HCT116 (cell line): Measurements from ENCODE around the gene KCMF1. TPM values are rescaled to one million over a fixed set of nuclear protein-coding genes. Genes with fewer than 3 reads are reported as not detected.

Source experiments
- ATAC-seq: fragments of 200-7000 bp; cut with Tn5 transposase; 2 replicates; pipeline ENCODE4 v1.9.1; 2020; ENCODE audit warnings: mild to moderate bottlenecking, moderate library complexity
- BruUV-seq: library from RNA; stranded (reverse); fragments of 400-500 nt; replicated peaks from 2 replicates; lab custom pipeline; 2021; lab: Mats Ljungman, UMichigan
- CTCF ChIA-PET: fragments of 300-600 bp; sonication (Branson Sonifier 250); formaldehyde crosslinking; loops from one replicate; lab custom pipeline; 2021; ENCODE audit warnings: antibody characterized with exemption; lab: Charles Lee
- POLR2A ChIA-PET: fragments of 300-600, 350-600 bp; sonication (Branson Sonifier 250); formaldehyde crosslinking; loops from one replicate; lab custom pipeline; 2021; ENCODE audit warnings: antibody characterized with exemption; lab: Charles Lee
- RAD21 ChIA-PET, 2 experiments: fragments of 300-600 bp; sonication (Branson Sonifier 250); formaldehyde crosslinking; loops; one replicate each; lab custom pipeline; 2023; ENCODE audit warnings: low total read pairs in 2 of 2; ENCODE audit not compliant: uncharacterized antibody in 2 of 2, unreplicated experiment in 2 of 2, low non-redundant PET in 1 of 2; lab: Charles Lee
- DNase-seq: peaks from one replicate; pipeline ENCODE4 v3.0.0-alpha.2; 2010; ENCODE audit warnings: low read depth, low spot score
- H2AFZ ChIP-seq: fragments of 200-600 bp; shearing (Covaris generic), sonication (generic); 2 replicates; pipeline ENCODE4 v1.6.1; 2017; ENCODE audit warnings: low read depth, mixed run types, mixed read lengths, antibody characterized with exemption, low read length; ENCODE audit not compliant: poor library complexity, severe bottlenecking
- H3K27ac ChIP-seq: 2 replicates; pipeline ENCODE4 v1.5.1; 2012; ENCODE audit warnings: low read depth, low read length
- H3K27me3 ChIP-seq: fragments of 200-600 bp; sonication (generic); 2 replicates; pipeline ENCODE4 v1.6.1; 2016; ENCODE audit warnings: mixed run types, low read length, mixed read lengths; ENCODE audit not compliant: insufficient read depth
- H3K36me3 ChIP-seq, 2 experiments: fragments of 200-500 bp in 1 of 2; fragments of 200-600 bp in 1 of 2; sonication (Bioruptor generic) in 1 of 2; sonication (generic) in 1 of 2; 2 replicates each; pipeline versions ENCODE4 v1.5.1 to v1.6.1; 2014 to 2016; ENCODE audit warnings: low read length in 2 of 2, inconsistent platforms in 1 of 2, mixed read lengths in 1 of 2, mixed run types in 1 of 2; ENCODE audit not compliant: insufficient read depth in 2 of 2, control insufficient read depth in 1 of 2
- H3K4me1 ChIP-seq, 2 experiments: fragments of 200-600 bp in 1 of 2; sonication (generic) in 1 of 2; 2 replicates each; pipeline versions ENCODE4 v1.5.1 to v1.6.1; 2012 to 2017; ENCODE audit warnings: low read length in 2 of 2, inconsistent platforms in 1 of 2, mild to moderate bottlenecking in 1 of 2, mixed read lengths in 1 of 2, mixed run types in 1 of 2, moderate library complexity in 1 of 2; ENCODE audit not compliant: insufficient read depth in 2 of 2, control insufficient read depth in 1 of 2
- H3K4me2 ChIP-seq: fragments of 200-600 bp; sonication (generic); 2 replicates; pipeline ENCODE4 v1.6.1; 2017; ENCODE audit warnings: mixed run types, low read length, mixed read lengths
- H3K4me3 ChIP-seq, 2 experiments: fragments of 200-600 bp in 1 of 2; sonication (generic) in 1 of 2; replicated peaks in 1 of 2; 2 replicates each; pipeline ENCODE4 v1.5.1; 2011 to 2016; ENCODE audit warnings: low read length in 2 of 2, control low read depth in 1 of 2, low read depth in 1 of 2, mild to moderate bottlenecking in 1 of 2, mixed read lengths in 1 of 2, mixed run types in 1 of 2
- H3K79me2 ChIP-seq: fragments of 200-600 bp; sonication (generic); 2 replicates; pipeline ENCODE4 v1.6.1; 2017; ENCODE audit warnings: mild to moderate bottlenecking, mixed run types, low read length, moderate library complexity, mixed read lengths; ENCODE audit not compliant: insufficient read depth
- H3K9ac ChIP-seq: fragments of 200-600 bp; sonication (generic); 2 replicates; pipeline ENCODE4 v1.6.1; 2016; ENCODE audit warnings: low read length, mixed read lengths
- H3K9me2 ChIP-seq: fragments of 200-600 bp; sonication (generic), shearing (Covaris generic); 2 replicates; pipeline ENCODE4 v1.6.1; 2017; ENCODE audit warnings: mixed run types, mild to moderate bottlenecking, moderate library complexity; ENCODE audit not compliant: insufficient read depth
- H3K9me3 ChIP-seq, 2 experiments: fragments of 200-500 bp in 1 of 2; fragments of 200-600 bp in 1 of 2; sonication (Bioruptor generic) in 1 of 2; sonication (generic) in 1 of 2; 2 replicates each; pipeline ENCODE4 v1.6.1; 2014 to 2017; ENCODE audit warnings: low read length in 2 of 2, mixed read lengths in 2 of 2, inconsistent platforms in 1 of 2, low read depth in 1 of 2, mild to moderate bottlenecking in 1 of 2, mixed run types in 1 of 2, moderate library complexity in 1 of 2; ENCODE audit not compliant: control insufficient read depth in 1 of 2, insufficient read depth in 1 of 2
- H4K20me1 ChIP-seq: fragments of 200-600 bp; sonication (generic), shearing (Covaris generic); 2 replicates; pipeline ENCODE4 v1.6.1; 2017; ENCODE audit warnings: mixed run types, mild to moderate bottlenecking, moderate library complexity; ENCODE audit not compliant: insufficient read depth
- ATF3 ChIP-seq: IDR thresholded peaks from 2 replicates; pipeline ENCODE4 v1.6.1; 2012
- CBX3 ChIP-seq: IDR thresholded peaks from 2 replicates; pipeline ENCODE4 v1.6.1; 2012; ENCODE audit warnings: low read depth
- EGR1 ChIP-seq: IDR thresholded peaks from 2 replicates; pipeline ENCODE4 v1.6.1; 2012; ENCODE audit warnings: low read depth
- ELF1 ChIP-seq: IDR thresholded peaks from 2 replicates; pipeline ENCODE4 v1.6.1; 2012; ENCODE audit warnings: low read depth, borderline replicate concordance
- EZH2 ChIP-seq: fragments of 200-600 bp; sonication (generic); IDR thresholded peaks from 2 replicates; pipeline ENCODE4 v1.6.1; 2017; ENCODE audit warnings: antibody characterized with exemption, mixed run types
- FOSL1 ChIP-seq: IDR thresholded peaks from 2 replicates; pipeline ENCODE4 v1.6.1; 2012; ENCODE audit warnings: low read depth
- MAX ChIP-seq: IDR thresholded peaks from 2 replicates; pipeline ENCODE4 v1.6.1; 2012
- POLR2A ChIP-seq: IDR thresholded peaks from 2 replicates; pipeline ENCODE4 v1.7.0; 2011; ENCODE audit warnings: borderline replicate concordance; ENCODE audit not compliant: insufficient read depth, insufficient read length; ENCODE audit errors: extremely low read depth
- RAD21 ChIP-seq: IDR thresholded peaks from 2 replicates; pipeline ENCODE4 v1.6.1; 2012; ENCODE audit warnings: low read depth, mild to moderate bottlenecking
- SIN3A ChIP-seq: IDR thresholded peaks from 2 replicates; pipeline ENCODE4 v1.6.1; 2012; ENCODE audit warnings: low read depth
- SP1 ChIP-seq: IDR thresholded peaks from 2 replicates; pipeline ENCODE4 v1.6.1; 2012; ENCODE audit warnings: low read depth
- SRF ChIP-seq: IDR thresholded peaks from 2 replicates; pipeline ENCODE4 v1.6.1; 2012; ENCODE audit warnings: low read depth
- TCF7L2 ChIP-seq: IDR thresholded peaks from 2 replicates; pipeline ENCODE4 v1.7.0; 2011; ENCODE audit warnings: borderline replicate concordance, inconsistent platforms; ENCODE audit not compliant: insufficient read depth, insufficient read length; ENCODE audit errors: extremely low read depth
- YY1 ChIP-seq: IDR thresholded peaks from 2 replicates; pipeline ENCODE4 v1.6.1; 2011; ENCODE audit warnings: low read length, low read depth, moderate library complexity, mild to moderate bottlenecking; ENCODE audit not compliant: insufficient replicate concordance; ENCODE audit errors: extremely low read depth
- ZBTB33 ChIP-seq: IDR thresholded peaks from 2 replicates; pipeline ENCODE4 v1.6.1; 2011; ENCODE audit warnings: mild to moderate bottlenecking, low read length, moderate library complexity; ENCODE audit not compliant: insufficient replicate concordance; ENCODE audit errors: extremely low read depth
- ZFX ChIP-seq: fragments of 450-650 bp; IDR thresholded peaks from 2 replicates; pipeline ENCODE4 v1.6.1; 2017
- intact Hi-C: fragments of 100-400 bp; cut with micrococcal nuclease; formaldehyde crosslinking; loops from 2 replicates; pipeline ENCODE4 v1.10.0; 2022
- total RNA-seq: library from RNA; stranded (reverse); gene quantifications from one replicate; pipeline ENCODE4 v1.2.1, GENCODE V29; 2021; ENCODE audit not compliant: unreplicated experiment

The KCMF1 gene
- total RNA-seq, 1 experiment from 2014 or later: 119 TPM

- BruUV-seq: no TSS peak
- H3K27ac ChIP-seq: no peak overlapping the region
- intact Hi-C loops: no loop called here
Measured at GRCh38 chr2:85001595-85001994, 30.6 kb downstream of the KCMF1 start.

More at GRCh38 chr2:85001595-85001994, 30.6 kb downstream of the KCMF1 start:
- no peak overlapping the region for H3K4me3 ChIP-seq
- H3K9ac ChIP-seq: no peak overlapping the region
- DNase-seq (no peak), ATAC-seq (no peak)
- ChIA-PET CTCF (no interaction called here), RAD21 (interaction anchor here in 1 of 2 experiments (0.6 kb wide), 1 partner anchor 104 kb away, joined by 3 read pairs; no protein-coding TSS in a partner anchor), POLR2A (no interaction called here)
- peaks cover 98% of the 10 kb centered on the region for H3K79me2 ChIP-seq
- no peaks in the 10 kb centered on the region for H3K9me2 ChIP-seq
- peaks cover 0 to 3% of the 10 kb centered on the region in 2 experiments; a peak in 1 of 4 replicates for H3K36me3 ChIP-seq
- H3K4me1 ChIP-seq: peaks cover 8 to 14% of the 10 kb centered on the region in 2 experiments
- no peak overlapping the region for H2AFZ ChIP-seq
- H3K4me2 ChIP-seq: no peak overlapping the region
- H3K27me3 ChIP-seq: no peaks in the 10 kb centered on the region
- H4K20me1 ChIP-seq: peaks cover 15% of the 10 kb centered on the region
- H3K9me3 ChIP-seq: no peaks in the 10 kb centered on the region
- TF ChIP-seq TCF7L2: no peak
- TF ChIP-seq ZFX: no peak
- TF ChIP-seq EGR1: no peak
- no peak for TF ChIP-seq SP1
- no peak for TF ChIP-seq YY1
- no peak for TF ChIP-seq EZH2
- TF ChIP-seq MAX: no peak
- TF ChIP-seq ATF3: no peak
- no peak for TF ChIP-seq ELF1
- no peak for TF ChIP-seq ZBTB33
- TF ChIP-seq CBX3: no peak
- TF ChIP-seq SRF: no peak
- TF ChIP-seq POLR2A: no peak
- no peak for TF ChIP-seq SIN3A
- no peak for TF ChIP-seq RAD21
- no peak for TF ChIP-seq FOSL1
